Astrocyte (in vitro differentiated cells and primary cell): Measurements from ENCODE around the gene POFUT2.

Experiments used
- EZH2 ChIP-seq: IDR thresholded peaks from 2 replicates; pipeline ENCODE4 v1.6.1; 2012; ENCODE audit warnings: mild to moderate bottlenecking, low read length, inconsistent platforms; ENCODE audit not compliant: insufficient read depth
- TF ChIP-seq, protein P1 (sequence below): IDR thresholded peaks from 2 replicates; pipeline ENCODE4 v1.5.1; 2011; ENCODE audit warnings: low read depth, mild to moderate bottlenecking, inconsistent platforms, low read length, moderate library complexity; ENCODE audit not compliant: insufficient read depth

DNA sequence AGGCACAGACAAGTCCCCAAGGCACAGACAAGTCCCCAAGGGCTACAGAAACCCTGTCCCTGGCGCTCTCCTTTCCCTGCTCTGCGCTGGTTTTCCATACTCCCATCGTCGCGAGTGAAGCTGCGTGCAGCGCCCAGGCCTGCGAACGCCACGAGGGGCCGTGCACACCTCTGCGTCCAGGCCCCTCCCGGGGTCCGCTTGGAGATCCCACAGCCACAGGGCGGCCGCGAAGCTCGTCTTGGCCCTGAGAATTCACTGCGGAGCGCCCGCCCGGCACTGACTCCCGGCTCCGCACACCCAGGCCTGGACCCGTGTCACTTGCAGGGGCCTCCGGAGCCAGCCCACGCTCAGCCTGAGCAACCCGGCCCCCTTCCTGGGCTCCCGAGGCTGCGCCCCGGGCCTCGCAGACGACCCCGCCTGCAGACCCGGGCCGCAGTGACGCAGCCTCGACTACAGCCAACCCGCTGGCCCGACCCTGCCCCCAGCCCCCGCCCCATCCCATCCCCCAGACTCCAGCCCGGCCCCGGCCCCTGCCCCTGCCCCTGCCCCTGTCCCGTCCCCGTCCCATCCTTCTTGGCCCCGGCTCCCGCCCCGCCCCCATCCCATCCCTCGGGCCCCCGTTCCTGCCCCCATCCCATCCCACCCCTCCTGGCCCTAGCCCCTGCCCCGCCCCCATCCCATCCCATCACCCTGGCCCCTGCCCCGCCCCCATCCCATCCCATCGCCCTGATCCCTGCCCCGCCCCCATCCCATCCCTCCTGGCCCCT lies 841 bp downstream of the POFUT2 start:
- TF ChIP-seq, protein P1, sequence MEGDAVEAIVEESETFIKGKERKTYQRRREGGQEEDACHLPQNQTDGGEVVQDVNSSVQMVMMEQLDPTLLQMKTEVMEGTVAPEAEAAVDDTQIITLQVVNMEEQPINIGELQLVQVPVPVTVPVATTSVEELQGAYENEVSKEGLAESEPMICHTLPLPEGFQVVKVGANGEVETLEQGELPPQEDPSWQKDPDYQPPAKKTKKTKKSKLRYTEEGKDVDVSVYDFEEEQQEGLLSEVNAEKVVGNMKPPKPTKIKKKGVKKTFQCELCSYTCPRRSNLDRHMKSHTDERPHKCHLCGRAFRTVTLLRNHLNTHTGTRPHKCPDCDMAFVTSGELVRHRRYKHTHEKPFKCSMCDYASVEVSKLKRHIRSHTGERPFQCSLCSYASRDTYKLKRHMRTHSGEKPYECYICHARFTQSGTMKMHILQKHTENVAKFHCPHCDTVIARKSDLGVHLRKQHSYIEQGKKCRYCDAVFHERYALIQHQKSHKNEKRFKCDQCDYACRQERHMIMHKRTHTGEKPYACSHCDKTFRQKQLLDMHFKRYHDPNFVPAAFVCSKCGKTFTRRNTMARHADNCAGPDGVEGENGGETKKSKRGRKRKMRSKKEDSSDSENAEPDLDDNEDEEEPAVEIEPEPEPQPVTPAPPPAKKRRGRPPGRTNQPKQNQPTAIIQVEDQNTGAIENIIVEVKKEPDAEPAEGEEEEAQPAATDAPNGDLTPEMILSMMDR = no peak
- no peak for TF ChIP-seq EZH2
